Kasumi-1 (cell line): ENCODE data around the gene CACNB3.

Experiments
- DNase-seq, 2 experiments: peaks; one replicate each; lab custom pipeline; 2025; lab: John Stamatoyannopoulos, UW

The CACNB3 gene

DNA sequence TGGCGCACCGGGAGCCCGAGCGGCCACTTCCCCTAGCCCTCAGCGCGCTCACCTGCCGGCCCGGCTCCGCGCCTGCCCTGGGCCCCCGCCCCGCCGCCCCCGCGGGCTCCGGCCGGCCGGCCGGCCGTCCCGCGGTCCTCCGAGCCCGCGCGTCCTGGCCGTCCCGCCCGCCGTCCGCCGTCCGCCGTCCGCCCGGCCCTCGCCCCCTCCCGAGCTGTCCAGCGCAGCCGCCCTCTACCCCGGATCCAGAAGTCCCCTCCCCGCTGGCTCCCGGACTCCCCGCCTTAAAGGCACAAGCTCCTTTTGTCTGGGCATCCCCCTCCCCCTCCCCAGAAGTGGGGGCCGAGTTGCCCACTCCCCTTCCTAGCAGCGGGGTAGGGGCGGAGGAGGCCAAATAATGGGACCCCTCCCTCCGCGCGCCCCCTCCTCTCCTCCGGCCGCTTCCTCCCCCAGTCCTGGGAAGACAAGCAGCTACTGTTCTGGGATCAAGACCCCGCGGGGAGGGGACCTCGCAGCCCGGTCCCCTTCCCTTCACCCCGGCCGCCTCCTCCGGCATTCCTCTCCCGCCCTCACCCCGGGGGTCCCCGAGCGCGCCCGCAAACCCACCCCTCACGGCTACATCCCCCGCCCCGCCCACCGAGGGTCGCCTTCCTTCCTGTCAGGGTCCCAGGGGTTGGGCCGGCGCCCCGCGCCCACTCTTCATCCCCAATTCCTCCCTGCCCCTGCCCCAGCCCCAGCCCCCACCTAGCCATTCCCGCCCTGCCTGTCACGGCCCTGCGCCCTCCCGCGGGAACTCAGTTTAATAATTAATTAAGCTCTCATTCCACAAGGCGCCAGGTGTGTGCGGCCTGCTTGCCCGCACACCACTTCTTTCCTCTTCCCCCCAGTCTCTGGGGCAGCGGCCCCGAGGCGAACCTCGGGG is 29.2 kb upstream of the CACNB3 start, which contains the start of gene ADCY6:
TSS of gene ADCY6 (minus strand) at position 236 of the 922 bp plus-strand sequence. CDS start 5,655 bp downstream, outside the sequence.
- DNase-seq, result peak; percentile 9 to 23

DNA sequence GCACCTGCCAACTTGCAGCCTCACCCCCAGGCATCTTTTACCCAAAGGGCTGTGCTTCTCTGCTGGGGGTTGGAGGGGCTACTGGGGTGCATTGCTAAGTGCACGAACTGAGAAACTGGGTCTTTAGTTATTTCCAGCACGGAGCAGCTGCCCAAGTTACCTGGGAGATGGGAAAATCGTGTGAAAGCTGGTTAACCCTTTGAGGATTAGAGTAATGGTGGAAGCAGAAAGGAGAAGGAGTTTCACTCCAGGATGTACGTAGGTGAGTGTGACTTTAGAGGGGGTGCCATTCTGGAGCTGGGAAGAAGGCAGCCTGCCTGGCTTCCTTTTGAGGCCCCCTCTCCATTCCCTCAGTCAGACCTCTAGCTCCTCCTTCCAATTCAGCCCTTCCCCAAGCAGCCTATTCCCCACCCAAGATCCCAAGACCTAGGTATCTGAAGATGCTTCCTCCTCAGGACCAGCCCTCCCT is 28.4 kb upstream of the CACNB3 start:
- DNase-seq, result no peak

DNA sequence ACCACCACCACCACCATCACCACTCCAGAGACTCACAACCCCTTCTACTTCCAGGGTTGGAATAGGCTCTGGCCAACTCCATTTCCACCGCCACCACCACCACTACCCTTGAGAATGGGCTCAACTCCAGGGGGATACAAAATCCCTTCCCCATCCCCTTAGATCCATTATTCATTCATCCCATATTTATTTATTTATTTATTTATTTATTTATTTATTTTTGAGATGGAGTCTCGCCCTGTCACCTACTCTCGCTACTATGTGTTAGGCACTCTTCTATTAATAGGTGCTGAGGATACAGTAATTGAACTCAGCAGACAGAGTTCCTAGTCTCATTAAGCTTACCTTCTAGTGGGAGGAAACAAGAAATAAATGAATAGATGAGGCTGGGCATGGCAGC is 24.6 kb upstream of the CACNB3 start:
- no peak for DNase-seq

DNA sequence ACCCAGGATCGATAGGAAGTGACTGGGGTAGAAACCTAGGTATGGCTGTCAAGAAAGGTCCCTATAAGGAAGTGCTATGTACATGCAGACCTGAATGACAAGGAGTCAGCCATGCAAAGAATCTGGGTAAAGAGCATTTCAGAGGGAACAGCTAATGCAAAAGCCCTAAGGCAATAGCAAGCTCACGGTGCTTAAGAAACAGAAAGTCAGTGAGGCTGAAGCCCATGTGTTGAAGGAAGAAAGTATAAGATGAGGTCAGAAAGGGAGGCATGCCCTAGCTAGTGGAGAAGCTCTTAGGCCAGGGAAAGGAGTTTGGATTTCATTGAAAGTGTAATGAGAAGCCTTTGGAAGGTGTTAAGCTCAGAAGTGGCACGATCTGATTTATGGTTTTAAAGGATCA is 23.4 kb upstream of the CACNB3 start:
- DNase-seq, result no peak

DNA sequence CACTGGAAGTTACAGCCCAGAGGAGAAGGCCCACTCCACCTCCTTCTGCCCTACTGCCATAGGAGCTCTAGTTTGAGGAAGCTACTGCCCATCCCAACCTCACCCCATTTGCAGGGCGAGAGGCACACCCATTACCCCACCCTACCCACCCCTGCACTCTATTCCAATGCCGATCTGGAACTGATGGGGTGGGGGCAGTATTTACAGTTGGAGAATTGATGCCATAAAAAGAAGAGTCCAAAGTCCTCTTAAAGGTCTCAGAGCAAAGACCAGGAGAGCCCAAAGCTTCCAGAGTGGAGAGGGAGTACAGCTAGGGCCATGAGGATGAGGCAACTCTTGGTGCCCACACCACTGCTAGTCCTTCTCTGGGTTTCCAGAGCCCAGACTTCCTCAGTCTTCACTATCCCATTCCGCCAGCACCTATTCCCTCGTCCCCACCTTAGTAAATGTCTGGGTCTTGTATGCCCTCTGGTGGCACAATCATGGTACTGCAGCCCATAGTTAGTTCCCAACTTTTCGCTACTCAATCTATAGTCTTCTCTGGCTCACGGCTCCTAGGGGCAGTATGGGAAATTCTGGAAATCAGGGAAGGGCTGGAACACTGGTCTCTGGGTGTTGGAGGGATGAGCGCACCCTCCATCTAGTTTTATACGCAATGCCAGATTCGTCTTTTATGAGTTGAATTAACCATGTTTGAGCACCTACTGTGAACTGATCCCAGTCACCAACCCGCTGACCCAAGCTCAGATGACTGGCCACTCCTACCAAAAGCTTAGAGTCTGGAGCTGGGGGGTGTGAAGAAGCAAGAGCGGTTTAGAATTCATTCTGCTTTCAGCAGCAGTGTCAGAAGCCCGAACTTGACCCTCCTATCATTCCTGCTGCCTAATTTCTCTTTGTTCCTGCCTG is 22.5 kb upstream of the CACNB3 start:
- DNase-seq, result peak; percentile 61 to 79

DNA sequence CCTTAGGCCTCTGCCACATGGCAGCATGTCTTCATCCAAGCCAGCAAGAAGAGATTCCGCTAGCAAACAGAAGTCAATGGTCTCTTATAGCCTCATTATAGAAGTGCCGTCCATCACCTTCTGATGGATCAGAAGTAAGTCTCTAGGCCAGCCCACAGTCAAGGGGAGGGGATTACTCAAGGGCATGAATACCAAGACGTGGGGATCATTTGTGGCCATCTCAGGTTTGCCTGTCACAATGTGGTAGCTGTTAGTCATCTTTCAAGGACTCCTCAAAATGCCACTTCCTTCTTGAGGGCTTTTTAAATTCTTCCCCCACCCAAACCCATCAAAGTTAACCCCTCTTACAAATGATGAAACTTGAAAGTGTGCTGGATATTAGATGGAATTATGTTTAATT is 21.3 kb upstream of the CACNB3 start:
- DNase-seq, result peak in 1 of 2 experiments; percentile 13

DNA sequence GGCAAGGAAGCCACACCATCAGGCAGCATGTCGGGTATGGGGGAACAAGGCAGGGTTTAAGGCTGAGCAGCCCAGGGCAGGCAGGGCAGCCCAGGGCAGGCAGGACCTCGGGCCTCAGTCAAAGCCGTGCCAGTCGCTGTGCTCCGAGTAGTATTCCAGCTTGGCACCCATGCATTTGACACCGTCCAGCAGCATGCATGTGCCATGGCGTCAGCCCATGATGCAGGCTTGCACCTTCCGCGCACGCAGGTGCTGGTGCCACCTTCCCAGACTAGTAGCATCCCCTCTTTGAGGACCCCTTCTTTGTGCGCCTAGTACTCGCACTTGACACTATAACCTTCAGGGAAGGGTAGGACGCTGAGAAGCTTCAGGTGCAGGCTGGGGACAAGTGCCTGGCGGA is 17.8 kb upstream of the CACNB3 start:
- no peak for DNase-seq

DNA sequence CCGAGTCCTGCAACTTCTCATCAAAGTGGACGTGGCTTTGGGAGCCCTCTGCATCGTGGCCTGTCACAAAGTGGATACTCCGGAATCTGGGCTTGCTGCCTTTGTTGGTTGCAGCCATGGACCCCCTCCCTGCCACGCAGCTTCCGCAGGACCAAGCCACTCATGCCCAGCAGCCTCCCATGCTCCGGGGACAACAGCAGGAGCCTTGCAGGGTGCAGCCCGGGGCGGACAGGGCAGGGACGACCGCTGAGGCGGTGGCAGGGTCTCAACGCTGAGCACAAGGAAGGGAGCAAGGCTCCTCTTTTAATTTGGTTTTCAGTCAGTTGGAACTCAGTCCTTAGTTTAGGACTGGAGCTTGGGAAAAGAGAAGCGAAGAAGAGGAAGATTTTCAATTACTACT is 17.3 kb upstream of the CACNB3 start:
- no peak for DNase-seq

DNA sequence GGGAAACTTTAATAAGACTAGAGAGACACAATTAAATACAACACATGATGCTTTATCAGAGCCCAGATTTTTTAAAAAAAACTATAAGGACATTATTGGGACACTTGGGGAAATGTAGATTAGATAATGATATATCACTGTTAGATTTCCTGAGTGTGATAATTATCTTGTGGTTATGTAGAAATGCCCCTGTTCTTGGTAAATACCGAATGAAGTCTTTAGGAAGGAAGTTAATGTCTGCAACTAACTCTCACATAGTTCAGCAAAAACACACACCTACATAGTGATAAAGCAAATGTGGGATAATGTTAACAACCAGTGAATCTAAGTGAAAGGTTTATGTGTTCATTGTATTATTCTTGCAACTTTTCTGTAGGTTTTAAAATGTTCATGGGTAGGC is 14.6 kb upstream of the CACNB3 start:
- DNase-seq, result no peak

DNA sequence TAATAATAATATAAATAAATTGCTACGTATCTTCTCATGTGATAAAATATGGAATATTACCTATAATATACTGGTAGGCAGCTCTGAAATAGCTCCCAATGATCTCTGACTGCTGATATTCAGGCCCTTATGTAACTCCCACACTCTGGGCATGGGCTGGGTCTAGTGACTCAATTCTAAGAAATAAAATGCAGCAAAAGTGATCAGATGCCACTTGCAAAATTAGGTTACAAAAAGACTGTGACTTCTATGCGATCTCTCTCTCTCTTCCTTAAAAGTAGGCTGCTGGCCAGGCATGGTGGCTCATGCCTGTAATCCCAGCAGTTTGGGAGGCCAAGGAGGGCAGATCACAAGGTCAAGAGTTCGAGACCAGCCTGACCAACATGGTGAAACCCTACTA is 10.3 kb upstream of the CACNB3 start:
- no peak for DNase-seq

DNA sequence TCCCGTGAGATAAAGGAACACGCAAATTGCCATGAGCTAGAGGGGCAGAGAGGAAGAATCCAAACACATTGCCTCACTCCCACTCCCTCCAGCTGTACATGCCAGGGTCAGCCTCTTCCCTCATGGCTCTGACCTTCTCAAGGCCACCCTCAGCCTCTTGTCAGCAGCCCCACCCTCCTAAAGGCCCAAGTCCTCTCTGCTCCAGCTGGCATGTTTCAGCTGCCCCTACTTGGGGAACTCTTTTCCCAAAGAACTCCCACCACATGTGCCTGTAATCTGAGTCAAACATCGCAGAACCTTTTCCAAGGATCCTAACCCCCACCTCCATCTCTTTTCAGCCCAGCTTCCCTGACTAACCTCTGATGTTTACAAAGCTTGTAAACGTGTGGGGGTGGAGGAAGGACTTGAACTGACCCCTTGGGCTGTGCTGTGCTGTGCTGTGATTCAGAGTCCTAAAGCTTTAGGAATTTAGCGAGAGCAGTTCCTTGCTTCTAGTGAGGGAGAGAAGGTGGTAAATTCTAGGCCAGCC is 7.3 kb upstream of the CACNB3 start:
- DNase-seq, result no peak

DNA sequence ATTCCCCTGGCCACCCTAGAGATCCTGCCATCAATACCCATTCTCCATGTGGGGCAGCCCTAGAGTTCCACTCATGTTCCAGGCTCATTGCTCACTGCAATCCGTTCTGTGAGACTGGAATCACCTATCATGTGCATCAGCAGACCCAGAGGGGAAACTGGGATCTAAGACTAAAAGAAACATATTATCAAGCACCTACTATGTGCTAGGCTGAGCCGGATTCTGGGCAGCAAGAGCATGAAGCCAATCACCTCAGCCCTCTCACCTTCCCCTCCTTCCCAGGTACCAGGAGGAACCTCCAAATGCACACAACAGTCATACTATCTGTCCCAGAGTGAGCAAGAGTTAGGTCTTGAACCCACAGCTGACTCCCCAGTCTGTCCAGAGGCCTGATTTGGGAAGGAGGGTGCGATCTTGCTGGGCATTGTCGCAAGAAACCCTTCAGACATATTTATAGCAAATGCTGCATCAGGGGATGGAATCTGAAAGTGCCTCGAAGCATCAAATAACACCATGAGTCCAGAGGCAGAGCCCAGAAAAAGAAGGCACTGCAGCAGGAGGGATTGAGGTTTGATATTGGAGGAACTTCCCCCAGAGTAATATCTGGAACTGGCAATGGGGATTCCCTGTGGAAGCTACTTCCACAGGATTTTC is 6.7 kb upstream of the CACNB3 start:
- DNase-seq, result no peak

DNA sequence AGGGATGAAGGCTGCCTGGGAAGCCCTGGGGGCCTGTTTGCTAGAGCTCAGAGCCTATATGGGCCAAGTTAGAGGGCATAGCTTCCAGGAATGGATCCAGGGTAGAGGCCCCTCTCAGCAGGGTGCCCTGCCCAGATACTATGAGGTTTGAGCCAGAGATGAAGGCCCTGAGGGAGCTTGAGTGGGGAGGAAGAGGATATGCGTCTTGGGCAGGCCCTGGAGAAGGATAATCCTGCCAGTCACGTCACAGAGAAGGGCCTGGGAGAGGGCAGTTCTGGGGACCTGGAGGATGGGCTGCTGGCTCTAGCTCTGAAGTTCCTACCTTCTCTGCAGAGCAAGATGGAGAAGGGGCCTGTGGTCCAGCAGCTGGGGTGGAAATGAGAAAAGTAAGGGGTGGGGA is 5.9 kb upstream of the CACNB3 start:
- DNase-seq, result no peak

DNA sequence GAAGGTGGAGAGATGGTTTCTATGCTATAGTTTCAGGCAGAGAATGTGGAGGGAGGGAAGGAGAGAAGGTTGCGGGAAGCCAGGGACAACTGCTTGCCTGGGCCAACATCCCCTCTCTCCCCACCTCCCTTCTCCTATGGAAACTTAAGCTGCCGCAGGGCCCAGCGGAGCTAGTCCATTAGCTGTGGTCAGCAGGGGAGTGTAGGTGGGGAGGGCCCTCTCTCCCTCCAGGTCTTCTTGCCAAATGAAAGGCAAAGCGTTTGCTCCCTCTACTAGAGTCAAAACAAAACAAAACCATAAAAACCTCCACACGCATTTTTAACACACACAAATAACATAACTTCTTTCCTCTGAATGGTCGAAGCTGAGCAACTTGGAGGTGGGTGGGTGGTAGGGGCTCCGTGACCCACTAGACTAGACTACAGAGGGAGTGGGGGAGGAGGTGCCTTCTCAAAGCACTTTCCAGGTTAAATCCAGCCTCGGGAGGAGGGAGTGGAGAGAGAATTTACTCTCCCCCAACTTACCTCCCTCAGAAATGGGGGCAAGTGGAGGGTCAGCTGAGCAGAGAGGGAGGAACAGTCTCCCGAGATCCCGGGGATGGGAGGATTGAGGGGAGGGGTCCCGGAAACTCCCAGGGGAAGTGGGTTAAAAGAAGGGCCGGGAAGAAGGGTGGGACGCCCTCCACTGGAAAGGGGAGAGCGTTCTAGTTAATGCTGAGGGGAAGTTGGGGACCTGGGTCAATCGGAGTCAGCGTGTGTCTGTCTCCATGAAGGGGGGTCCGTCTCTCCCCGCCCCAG is 4.6 kb upstream of the CACNB3 start:
- DNase-seq, result peak; percentile 33 to 44

DNA sequence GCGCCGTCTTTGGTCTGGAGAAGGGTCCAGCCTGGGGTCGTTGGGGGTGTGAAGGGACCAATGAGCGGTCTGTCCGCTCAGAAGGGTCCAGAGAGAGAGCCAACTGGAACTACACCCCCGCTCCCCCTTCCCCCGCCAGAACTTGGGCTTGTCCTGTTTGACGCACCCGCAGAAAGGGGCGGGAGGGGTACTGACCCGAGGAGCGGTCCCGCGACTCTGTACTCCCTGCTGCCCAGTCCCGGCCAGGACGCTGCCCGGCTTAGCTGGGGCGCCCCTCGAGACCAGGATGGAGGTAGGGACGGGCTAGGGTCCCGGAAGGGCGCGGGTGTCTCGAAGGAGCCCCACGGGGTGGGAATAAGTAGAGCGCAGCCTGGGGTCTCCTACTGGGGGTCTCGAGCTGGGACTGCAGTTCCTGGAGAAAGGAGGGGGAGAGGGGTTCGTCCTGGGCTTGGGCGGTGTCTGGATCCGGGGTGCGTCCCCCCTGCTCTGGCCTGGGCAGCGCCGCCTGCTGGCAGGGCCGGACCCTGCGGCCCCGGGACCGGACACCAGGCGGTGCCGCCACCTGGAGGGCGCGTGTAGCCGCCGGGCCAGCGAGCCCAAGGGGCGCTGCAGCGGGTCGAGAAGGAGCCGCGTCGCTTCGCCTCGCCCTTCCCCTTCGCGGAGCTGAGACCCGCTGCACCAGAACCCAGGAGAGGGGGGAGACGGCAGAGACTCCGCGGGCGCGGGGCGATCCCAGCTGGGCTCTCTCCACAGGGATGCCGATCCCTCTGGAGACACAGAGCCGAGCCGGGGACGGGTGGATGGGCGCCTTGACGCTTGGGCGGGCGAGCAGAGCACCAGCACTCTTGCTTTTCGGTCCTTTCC is 3.8 kb upstream of the CACNB3 start:
- peak; percentile 69 to 72 for DNase-seq

DNA sequence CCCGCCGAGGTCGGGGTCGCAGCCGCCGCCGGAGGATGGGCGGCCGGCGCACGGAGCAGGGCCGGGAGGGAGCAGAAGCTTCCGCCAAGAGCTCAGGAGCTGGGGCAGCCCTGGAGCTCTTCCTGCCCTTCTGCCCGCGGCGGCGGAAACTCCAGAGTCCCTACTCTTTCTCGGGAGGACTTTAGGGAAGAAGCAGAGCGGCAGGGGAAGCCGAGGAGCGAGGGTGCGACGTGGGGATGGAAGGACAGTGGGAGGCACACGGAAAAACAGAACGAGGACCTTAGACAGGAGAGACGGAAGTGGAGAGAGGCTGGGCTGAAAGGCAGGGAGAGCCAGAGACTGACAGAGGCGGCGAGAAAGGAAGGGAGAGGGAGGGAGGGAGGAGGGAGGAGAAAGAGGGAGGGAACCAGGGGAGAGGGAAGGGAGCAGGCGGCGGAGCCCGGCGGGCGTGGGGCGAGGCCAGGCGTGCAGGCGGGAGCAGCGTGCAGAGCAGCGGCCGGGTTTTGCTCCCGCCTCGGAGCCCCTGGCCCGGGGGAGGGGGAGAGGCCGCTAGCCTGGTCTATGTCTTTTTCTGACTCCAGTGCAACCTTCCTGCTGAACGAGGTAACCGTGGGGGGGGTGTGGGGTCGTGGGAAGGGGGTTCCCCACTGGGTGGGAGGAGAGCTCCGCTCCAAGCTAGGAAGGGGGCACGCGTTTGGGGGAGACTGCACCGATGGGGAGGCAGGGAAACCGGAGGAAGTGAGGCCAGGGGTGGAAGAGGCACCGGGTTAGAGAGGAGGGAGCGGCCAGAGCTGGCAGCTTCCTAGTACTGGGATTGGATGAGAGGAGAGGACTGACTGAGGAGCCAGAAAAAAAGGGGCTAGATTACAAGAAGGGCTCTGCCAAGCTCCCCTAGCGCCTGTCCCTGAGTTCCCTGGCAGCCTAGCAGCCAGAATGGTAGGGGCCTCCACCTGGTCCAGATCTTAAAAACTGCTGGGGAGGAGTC is 2.9 kb upstream of the CACNB3 start:
- peak; percentile 90 to 93 for DNase-seq

DNA sequence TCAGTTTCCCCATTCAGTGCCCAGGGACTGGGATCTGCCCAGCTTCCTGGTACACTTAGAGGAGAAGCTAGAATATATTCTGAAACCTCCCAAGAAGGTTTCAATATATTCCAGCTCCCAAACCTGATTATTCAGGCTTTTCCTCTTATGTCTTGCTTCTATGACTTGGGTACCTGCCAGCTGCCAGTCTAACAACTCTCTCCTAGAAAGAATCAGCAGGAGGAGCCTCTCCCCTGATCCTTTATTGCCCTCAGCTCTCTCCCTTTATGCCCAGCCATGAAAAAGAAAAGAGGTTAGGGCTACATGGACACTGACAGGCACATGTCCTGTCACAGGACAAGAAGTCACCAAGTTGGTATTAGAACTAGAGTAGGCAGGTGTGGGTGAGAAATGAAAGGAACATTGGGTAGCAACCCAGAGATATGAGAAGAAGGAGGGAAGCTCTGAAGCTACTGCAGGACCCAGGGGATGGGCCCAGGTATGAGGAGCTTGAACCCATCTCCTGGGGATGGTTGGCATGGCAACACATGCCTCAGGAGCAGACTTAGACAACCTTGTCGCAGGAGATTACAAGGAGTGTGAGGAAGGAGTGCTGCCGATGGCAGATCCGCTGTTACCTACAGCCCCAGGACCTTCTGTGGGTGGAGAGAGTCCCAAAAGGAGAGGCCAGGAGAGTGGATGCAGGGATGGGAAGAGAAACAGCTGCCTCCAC is 2.0 kb upstream of the CACNB3 start:
- no peak for DNase-seq
